Neural cell (in vitro differentiated cells): ENCODE data around the gene PRLH. TPM values are rescaled to one million over a fixed set of nuclear protein-coding genes. Genes with fewer than 3 reads are reported as not detected.

Experiments
- H2AFZ ChIP-seq: fragments of 200-600, 300-800 bp; sonication (generic), shearing (Covaris generic); 2 replicates; pipeline ENCODE4 v1.6.0; 2014; ENCODE audit warnings: low read depth, mild to moderate bottlenecking, antibody characterized with exemption, low read length, moderate library complexity
- H3F3A ChIP-seq: fragments of 200-600 bp; shearing (Covaris generic); 2 replicates; pipeline ENCODE4 v1.6.1; 2016; ENCODE audit warnings: mild to moderate bottlenecking, moderate library complexity, mixed read lengths, antibody characterized with exemption, low read length; ENCODE audit not compliant: insufficient read depth, poor library complexity, severe bottlenecking
- H3K27ac ChIP-seq: fragments of 200-600, 300-800 bp; sonication (generic), shearing (Covaris generic); 2 replicates; pipeline ENCODE4 v1.5.1; 2014; ENCODE audit warnings: mild to moderate bottlenecking, low read length, moderate library complexity
- H3K27me3 ChIP-seq: fragments of 300-800, 200-600 bp; sonication (generic), shearing (Covaris generic); 2 replicates; pipeline ENCODE4 v1.6.0; 2014; ENCODE audit warnings: mild to moderate bottlenecking, low read depth, low read length, moderate library complexity; ENCODE audit not compliant: insufficient read depth
- H3K36me3 ChIP-seq: fragments of 300-800, 200-600 bp; sonication (generic), shearing (Covaris generic); 2 replicates; pipeline ENCODE4 v1.5.1; 2014; ENCODE audit warnings: mild to moderate bottlenecking, antibody characterized with exemption, low read length, moderate library complexity; ENCODE audit not compliant: insufficient read depth
- H3K4me2 ChIP-seq: fragments of 300-800, 200-600 bp; sonication (generic), shearing (Covaris generic); 2 replicates; pipeline ENCODE4 v1.6.0; 2014; ENCODE audit warnings: mild to moderate bottlenecking, low read length
- H3K4me3 ChIP-seq: fragments of 300-800, 200-600 bp; sonication (generic), shearing (Covaris generic); 2 replicates; pipeline ENCODE4 v1.5.1; 2014; ENCODE audit warnings: mild to moderate bottlenecking, low read length, moderate library complexity
- H3K79me2 ChIP-seq: fragments of 200-600 bp; shearing (Covaris generic); replicated peaks from 2 replicates; pipeline ENCODE4 v1.6.0; 2014; ENCODE audit warnings: mild to moderate bottlenecking, low read length, moderate library complexity; ENCODE audit not compliant: insufficient read depth
- H3K9ac ChIP-seq: fragments of 300-800, 200-600 bp; sonication (generic), shearing (Covaris generic); 2 replicates; pipeline ENCODE4 v1.6.1; 2016; ENCODE audit warnings: mild to moderate bottlenecking, low read length, mixed read lengths
- H3K9me2 ChIP-seq: fragments of 200-600 bp; shearing (Covaris generic); 2 replicates; pipeline ENCODE4 v1.6.1; 2016; ENCODE audit warnings: mild to moderate bottlenecking, low read length, mixed read lengths; ENCODE audit not compliant: insufficient read depth
- H3K9me3 ChIP-seq: fragments of 200-600, 300-800 bp; sonication (generic), shearing (Covaris generic); 2 replicates; pipeline ENCODE4 v1.6.1; 2016; ENCODE audit warnings: mild to moderate bottlenecking, mixed run types, low read length, moderate library complexity, mixed read lengths
- H4K20me1 ChIP-seq: fragments of 200-600 bp; shearing (Covaris generic); 2 replicates; pipeline ENCODE4 v1.6.1; 2016; ENCODE audit warnings: mild to moderate bottlenecking, mixed run types; ENCODE audit not compliant: insufficient read depth
- CTCF ChIP-seq: fragments of 450-650 bp; IDR thresholded peaks from 2 replicates; pipeline ENCODE4 v1.5.1; 2014; ENCODE audit warnings: antibody characterized with exemption, mild to moderate bottlenecking, moderate library complexity; ENCODE audit not compliant: poor library complexity, severe bottlenecking
- EP300 ChIP-seq: fragments of 450-650 bp; conservative IDR thresholded peaks from 2 replicates; pipeline ENCODE4 v1.6.1; 2014; ENCODE audit warnings: antibody characterized with exemption, mild to moderate bottlenecking, moderate library complexity; ENCODE audit not compliant: poor library complexity, severe bottlenecking
- EZH2 ChIP-seq: fragments of 200-600, 300-800 bp; shearing (Covaris generic), sonication (generic); IDR thresholded peaks from 2 replicates; pipeline ENCODE4 v1.6.1; 2014; ENCODE audit warnings: antibody characterized with exemption, low read length, borderline replicate concordance, mild to moderate bottlenecking; ENCODE audit not compliant: insufficient read depth, poor library complexity, severe bottlenecking
- MXI1 ChIP-seq: fragments of 450-650 bp; conservative IDR thresholded peaks from 2 replicates; pipeline ENCODE4 v1.6.1; 2014; ENCODE audit warnings: antibody characterized with exemption, mild to moderate bottlenecking; ENCODE audit not compliant: poor library complexity, severe bottlenecking
- POLR2AphosphoS5 ChIP-seq: IDR thresholded peaks from 2 replicates; pipeline ENCODE4 v1.6.1; 2012
- RAD21 ChIP-seq: fragments of 450-650 bp; conservative IDR thresholded peaks from 2 replicates; pipeline ENCODE4 v1.6.1; 2014; ENCODE audit warnings: antibody characterized with exemption, mild to moderate bottlenecking, moderate library complexity
- REST ChIP-seq: IDR thresholded peaks from 2 replicates; pipeline ENCODE4 v1.6.1; 2012; ENCODE audit warnings: borderline replicate concordance
- SMC3 ChIP-seq: fragments of 450-650 bp; conservative IDR thresholded peaks from 2 replicates; pipeline ENCODE4 v1.6.1; 2014; ENCODE audit warnings: antibody characterized with exemption, mild to moderate bottlenecking, moderate library complexity; ENCODE audit not compliant: poor library complexity
- TAF1 ChIP-seq: IDR thresholded peaks from 2 replicates; pipeline ENCODE4 v1.6.1; 2012; ENCODE audit warnings: low read depth
- polyA plus RNA-seq: library from polyadenylated mRNA; depleted of rRNA; stranded (reverse); fragments of >200 nt; gene quantifications from 2 replicates; pipeline ENCODE4 v1.2.3, GENCODE V29; 2014

The PRLH gene
- polyA plus RNA-seq, 1 donor from 2014 or later = not detected

GRCh38 chr2:237529452-237530402 is 36.6 kb upstream of the PRLH start:
- Histone ChIP-seq H3K27ac (no peak overlapping the region), H3K79me2 (no peaks in the 10 kb centered on the region), H3K4me3 (no peak overlapping the region), H3K9me2 (no peaks in the 10 kb centered on the region), H3K9ac (no peak overlapping the region), H3K9me3 (no peaks in the 10 kb centered on the region), H4K20me1 (no peaks in the 10 kb centered on the region), H3K27me3 (no peaks in the 10 kb centered on the region), H3K36me3 (no peaks in the 10 kb centered on the region), H3F3A (no peaks in the 10 kb centered on the region), H3K4me2 (no peak overlapping the region), H2AFZ (no peak overlapping the region)
- TF ChIP-seq RAD21 (no peak), MXI1 (no peak), EZH2 (no peak), TAF1 (no peak), SMC3 (no peak), CTCF (no peak), POLR2AphosphoS5 (no peak), REST (no peak)

GRCh38 chr2:237530472-237531433 is 35.6 kb upstream of the PRLH start:
- no peak overlapping the region for H3K27ac ChIP-seq
- no peaks in the 10 kb centered on the region for H3K9me2 ChIP-seq
- H3K27me3 ChIP-seq = no peaks in the 10 kb centered on the region
- H3K9ac ChIP-seq = no peak overlapping the region
- no peaks in the 10 kb centered on the region for H3F3A ChIP-seq
- H4K20me1 ChIP-seq = no peaks in the 10 kb centered on the region
- no peaks in the 10 kb centered on the region for H3K36me3 ChIP-seq
- no peaks in the 10 kb centered on the region for H3K9me3 ChIP-seq
- TF ChIP-seq MXI1 = no peak
- no peak for TF ChIP-seq CTCF
- TF ChIP-seq POLR2AphosphoS5 = no peak
- no peak for TF ChIP-seq EZH2
- TF ChIP-seq EP300 = no peak
- TF ChIP-seq TAF1 = no peak
- TF ChIP-seq RAD21 = no peak
- no peak for TF ChIP-seq SMC3
- no peak for TF ChIP-seq REST
- H3K4me3 ChIP-seq = no peak overlapping the region
- H2AFZ ChIP-seq = no peak overlapping the region
- no peaks in the 10 kb centered on the region for H3K79me2 ChIP-seq
- H3K4me2 ChIP-seq = no peak overlapping the region
